IMR-90 (cell line): ENCODE data around the gene RHBDD1. TPM values are rescaled to one million over a fixed set of nuclear protein-coding genes. Genes with fewer than 3 reads are reported as not detected.

ENCODE experiments used
- microRNA-seq, 2 experiments: library from miRNA; stranded (forward) in 1 of 2; unstranded in 1 of 2; fragments of 10-50 nt in 1 of 2; fragments of <30 nt in 1 of 2; gene quantifications in 1 of 2; microRNA quantifications in 1 of 2; one replicate each; pipeline versions ENCODE3 to v1.1.0; 2013 to 2020; ENCODE audit not compliant: insufficient read depth in 1 of 2, insufficient read length in 1 of 2, unreplicated experiment in 1 of 2
- polyA plus RNA-seq, 3 experiments: library from polyadenylated mRNA; depleted of rRNA; stranded (reverse); fragments of >200 nt; gene quantifications; 2 replicates each; pipeline ENCODE4 v1.2.3, GENCODE V29; 2012; ENCODE audit warnings: low replicate concordance in 1 of 3
- small RNA-seq, 5 experiments: library from RNA; depleted of rRNA; stranded (forward); fragments of <200 nt; gene quantifications; one replicate each; pipeline ENCODE3, GENCODE V24; 2012
- total RNA-seq: library from RNA; depleted of rRNA; stranded (reverse); fragments of >200 nt; gene quantifications from 2 replicates; pipeline ENCODE4 v1.2.3, GENCODE V29; 2012; rRNA removed

Gene RHBDD1
- total and polyA plus RNA-seq, 2 of the 4 experiments (the other 2 are of a cell fraction) = 9.7 to 14.0 TPM

Small RNA genes within 50 kb of the gene (microRNA-seq; reads per million reads assigned to microRNA genes)
- gene RF00554 (ENCODE audit: insufficient read depth, insufficient read length) = not detected

Small RNA genes within 50 kb of the gene (small RNA-seq; reads per million reads assigned to genes)
- gene RF00554 = 0 reads per million in 5 experiments

Other genes with a start within 250 kb of the RHBDD1 start
- gene IRS1, start 36.2 kb upstream of the RHBDD1 start, total RNA-seq = 21.1 and 29.4 TPM in 2 replicates
- gene IRS1, start 36.2 kb upstream of the RHBDD1 start, polyA plus RNA-seq (2012; rRNA removed) = 37.1 and 44.5 TPM in 2 replicates